GM12875 (cell line): Measurements from ENCODE around the gene KRTAP10-4.
"Not testable (repeated sequence)": the region's sequence is repeated elsewhere in the genome, so short reads cannot be mapped to it uniquely, and the experiment has no call there.

ENCODE experiments used
- H3K4me3 ChIP-seq: one replicate; pipeline ENCODE4 v1.5.1; 2011; ENCODE audit warnings: low read depth, low read length, control low read depth
- TF ChIP-seq, protein P1 (sequence below): IDR thresholded peaks from 2 replicates; pipeline ENCODE4 v1.5.1; 2011; ENCODE audit warnings: low read depth, mild to moderate bottlenecking, control low read depth, inconsistent platforms, low read length, moderate library complexity, borderline replicate concordance; ENCODE audit not compliant: insufficient read depth

The KRTAP10-4 gene

DNA sequence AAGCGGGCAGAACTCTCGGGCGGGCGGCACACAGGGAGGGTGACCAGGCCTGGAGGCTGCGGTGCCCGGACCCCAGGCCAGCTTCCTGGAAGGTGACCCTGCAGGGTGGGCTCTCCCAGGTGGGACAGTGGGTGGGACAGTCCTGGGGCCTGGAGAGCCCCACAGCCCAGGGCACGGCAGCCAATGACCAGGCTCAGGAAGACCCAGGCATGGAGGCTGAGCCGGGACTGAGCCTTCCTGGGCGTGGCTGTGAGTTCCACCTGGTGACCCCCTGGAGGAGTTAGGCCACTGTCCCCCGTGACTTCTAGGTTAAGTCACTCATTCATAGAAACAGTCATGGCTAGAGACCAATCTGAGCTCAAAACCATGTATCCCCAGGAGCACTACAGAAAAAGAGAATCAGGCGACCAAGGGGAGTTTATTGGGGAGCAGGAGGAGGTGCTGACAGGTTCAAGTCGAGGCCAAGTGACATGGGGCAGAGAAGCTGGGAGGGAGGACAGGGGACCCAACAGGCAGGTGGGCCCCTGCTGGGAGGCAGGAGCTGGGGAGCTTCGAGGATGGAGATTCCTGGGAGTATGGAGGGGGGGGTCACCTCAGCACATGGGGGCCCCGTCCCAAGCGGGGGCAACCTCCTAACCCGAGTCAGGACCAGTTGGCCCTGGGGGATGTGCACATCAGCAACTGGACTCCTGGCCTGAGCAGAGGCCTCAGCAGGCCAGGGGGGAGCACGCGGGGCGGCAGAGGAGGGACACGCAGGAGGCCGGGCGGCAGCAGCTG is 5.7 kb downstream of the KRTAP10-4 start:
- TF ChIP-seq, protein P1, sequence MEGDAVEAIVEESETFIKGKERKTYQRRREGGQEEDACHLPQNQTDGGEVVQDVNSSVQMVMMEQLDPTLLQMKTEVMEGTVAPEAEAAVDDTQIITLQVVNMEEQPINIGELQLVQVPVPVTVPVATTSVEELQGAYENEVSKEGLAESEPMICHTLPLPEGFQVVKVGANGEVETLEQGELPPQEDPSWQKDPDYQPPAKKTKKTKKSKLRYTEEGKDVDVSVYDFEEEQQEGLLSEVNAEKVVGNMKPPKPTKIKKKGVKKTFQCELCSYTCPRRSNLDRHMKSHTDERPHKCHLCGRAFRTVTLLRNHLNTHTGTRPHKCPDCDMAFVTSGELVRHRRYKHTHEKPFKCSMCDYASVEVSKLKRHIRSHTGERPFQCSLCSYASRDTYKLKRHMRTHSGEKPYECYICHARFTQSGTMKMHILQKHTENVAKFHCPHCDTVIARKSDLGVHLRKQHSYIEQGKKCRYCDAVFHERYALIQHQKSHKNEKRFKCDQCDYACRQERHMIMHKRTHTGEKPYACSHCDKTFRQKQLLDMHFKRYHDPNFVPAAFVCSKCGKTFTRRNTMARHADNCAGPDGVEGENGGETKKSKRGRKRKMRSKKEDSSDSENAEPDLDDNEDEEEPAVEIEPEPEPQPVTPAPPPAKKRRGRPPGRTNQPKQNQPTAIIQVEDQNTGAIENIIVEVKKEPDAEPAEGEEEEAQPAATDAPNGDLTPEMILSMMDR, result no peak
- H3K4me3 ChIP-seq, result no peak overlapping the region

DNA sequence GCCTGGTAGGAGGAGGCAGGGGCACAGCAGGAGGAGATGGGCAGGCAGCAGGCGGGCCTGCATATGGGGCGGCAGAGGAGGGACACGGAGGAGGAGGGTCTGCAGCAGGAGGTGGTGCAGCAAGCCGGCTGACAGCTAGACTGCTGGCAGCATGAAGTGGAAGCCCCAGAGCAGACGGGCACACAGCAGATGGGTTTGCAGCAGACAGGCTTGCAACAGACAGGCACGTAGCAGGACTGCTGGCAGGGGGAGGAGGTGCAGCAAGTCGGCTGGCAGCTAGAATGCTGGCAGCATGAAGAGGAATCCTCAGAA is 6.3 kb downstream of the KRTAP10-4 start:
- TF ChIP-seq, protein P1, result no peak

DNA sequence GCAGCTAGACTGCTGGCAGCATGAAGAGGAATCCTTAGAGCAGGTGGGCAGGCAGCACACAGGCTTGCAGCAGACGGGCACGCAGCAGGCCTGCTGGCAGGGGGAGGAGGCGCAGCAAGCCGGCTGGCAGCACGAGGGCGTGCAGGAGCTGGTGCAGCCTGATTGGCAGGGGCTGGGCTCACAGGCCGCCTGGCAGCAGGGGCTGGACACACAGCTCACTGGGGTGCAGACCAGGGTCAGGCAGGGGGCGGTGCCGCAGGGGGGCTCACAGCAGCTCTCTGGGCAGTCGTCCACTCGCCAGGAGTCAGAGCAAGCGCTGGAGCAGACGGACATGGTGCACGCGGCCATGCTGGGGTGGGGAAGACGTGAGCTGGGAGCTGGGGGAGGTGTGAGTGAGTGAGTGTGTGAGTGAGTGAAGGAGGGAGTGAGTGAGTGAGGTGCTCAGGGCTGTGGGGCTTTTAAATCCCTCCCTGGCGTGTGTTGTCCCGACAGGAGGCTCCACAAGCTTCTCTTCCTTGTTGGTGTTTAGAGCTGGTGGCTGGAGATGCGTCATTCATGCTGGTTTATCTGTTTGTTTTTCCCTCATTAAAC is 6.8 kb downstream of the KRTAP10-4 start, which contains the start of gene KRTAP10-5:
Gene KRTAP10-5 (minus strand): TSS at position 374 of the 591 bp plus-strand sequence. CDS start 26 bp downstream, at position 348.
- not testable (repeated sequence) for H3K4me3 ChIP-seq

More for the DNA sequence above, 6.3 kb downstream of the KRTAP10-4 start:
- no peak overlapping the region for H3K4me3 ChIP-seq

DNA sequence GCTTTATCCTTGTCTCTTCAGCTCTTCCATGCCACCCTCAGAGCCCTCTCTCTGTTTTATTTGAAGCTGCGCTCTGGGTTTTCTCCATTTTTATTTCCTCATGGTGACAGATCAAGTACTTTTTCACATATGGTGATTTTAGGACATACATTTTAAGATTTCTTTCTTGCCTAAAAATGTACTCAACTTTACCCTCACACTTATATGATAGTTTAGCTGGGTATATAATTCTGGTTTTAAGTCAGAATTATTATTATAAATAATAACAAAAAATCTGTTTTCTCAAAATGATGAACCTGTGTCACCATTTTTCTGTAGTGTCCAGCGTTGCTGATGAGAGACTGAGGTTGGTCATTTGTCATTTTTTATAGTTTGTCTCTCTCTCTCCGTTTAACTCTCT is 7.6 kb downstream of the KRTAP10-4 start:
- TF ChIP-seq, protein P1, result no peak
- no peak overlapping the region for H3K4me3 ChIP-seq

DNA sequence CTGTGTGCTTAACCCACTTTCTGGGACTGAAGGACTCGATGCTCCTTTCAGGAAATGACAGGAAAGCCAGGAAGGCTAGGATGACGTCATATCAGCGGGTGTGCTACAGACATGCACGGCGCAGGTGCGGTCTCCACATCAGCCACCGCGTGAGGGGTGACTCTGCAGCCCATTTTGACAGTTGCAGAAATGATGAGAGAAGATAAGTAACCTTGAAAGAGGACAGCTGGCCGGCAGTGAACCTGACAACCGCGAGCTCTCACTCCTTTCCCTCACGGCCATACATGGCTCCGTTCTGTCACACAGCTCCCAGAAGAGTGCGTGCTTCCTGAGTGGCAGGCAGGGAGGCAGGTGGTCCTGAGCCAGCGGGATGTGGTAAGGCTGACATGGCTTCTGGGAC is 8.5 kb downstream of the KRTAP10-4 start:
- H3K4me3 ChIP-seq, result no peak overlapping the region
- TF ChIP-seq, protein P1, result no peak

DNA sequence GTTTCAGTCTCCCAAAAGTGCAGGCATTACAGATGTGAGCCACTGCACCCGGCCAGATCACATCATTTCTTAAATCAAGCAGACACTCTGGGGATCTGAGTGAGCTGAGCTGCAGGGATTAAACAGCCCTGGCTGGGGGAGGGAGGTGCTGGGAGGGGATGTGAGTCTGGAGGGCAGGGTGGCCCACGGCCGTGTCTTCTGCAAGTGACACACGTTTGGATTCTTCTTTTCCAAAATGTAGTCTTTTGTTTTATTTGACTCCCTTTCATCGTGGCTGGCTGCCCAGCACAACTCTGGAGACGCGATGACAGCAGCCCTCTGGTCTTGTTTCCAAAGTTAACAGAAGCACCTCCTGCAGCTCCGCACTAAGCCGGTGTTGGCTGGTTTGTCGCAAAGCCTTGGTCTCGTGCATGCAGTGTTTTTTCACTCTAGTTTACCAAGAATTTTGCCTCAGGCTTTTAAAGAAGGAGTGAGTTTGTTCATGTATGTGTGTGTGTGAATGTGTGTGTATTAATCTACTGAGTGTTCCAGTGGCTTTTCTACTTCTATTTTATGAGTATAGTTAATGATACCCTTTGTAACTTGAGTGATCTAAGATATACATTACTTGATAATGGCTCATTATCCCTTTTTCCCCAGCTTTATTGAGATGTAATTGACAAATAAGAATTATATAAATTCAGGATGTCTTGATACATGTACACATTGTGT is 9.7 kb downstream of the KRTAP10-4 start:
- TF ChIP-seq, protein P1, result no peak
- H3K4me3 ChIP-seq, result no peak overlapping the region

DNA sequence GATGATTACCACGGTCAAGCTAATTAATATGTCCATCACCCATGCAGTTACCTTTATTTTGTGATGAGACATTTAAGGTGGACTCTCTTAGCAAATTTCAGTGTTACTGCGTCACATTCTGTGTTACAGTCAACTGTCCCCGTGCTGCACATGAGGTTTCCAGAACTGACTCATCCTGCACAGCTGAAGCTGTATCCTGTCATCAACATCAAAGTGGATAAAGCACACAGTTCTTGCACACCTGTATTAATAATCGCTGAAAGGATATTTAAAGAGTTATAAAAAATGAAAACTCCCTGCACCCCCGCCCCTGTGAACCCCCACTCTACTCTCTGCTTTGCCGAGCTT is 10.2 kb downstream of the KRTAP10-4 start:
- no peak overlapping the region for H3K4me3 ChIP-seq
- TF ChIP-seq, protein P1, result no peak
